ENCODE results near the gene TNFRSF1B.

The TNFRSF1B gene

DNA sequence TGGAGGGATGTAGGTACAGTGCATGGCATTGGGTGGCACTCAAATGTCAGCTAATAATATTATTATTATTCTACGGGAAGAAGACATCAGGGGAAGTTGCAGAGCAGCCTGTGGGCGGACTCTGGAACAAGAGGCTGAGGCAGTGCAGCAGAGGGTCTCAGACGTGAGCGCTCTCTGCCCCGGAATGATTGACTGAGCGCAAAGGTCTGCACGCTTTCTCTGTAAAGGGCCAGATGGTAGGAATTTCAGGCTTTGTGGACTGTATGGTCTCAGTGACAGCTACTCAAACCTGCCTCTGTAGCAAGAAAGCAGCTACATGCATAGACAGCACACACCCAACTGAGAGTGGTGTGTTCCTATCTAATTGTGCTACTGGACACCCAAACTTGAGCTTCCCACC lies 33.4 kb downstream of the TNFRSF1B start:
- H3K27ac ChIP-seq (ENCODE audit: low read length): no peak overlapping the region
- H3K36me3 ChIP-seq (replicated peaks; ENCODE audit: insufficient read depth, low read length): no peaks in the 10 kb centered on the region
- no peaks in the 10 kb centered on the region for H3K27me3 ChIP-seq (replicated peaks; ENCODE audit: insufficient read depth, low read length)
- no peaks in the 10 kb centered on the region for H3F3A ChIP-seq (ENCODE audit: insufficient read depth, low read length)
- H3K9me3 ChIP-seq (replicated peaks; ENCODE audit: insufficient read depth, low read length): no peaks in the 10 kb centered on the region
- no peak overlapping the region for H3K9ac ChIP-seq (ENCODE audit: low read length)
- no peaks in the 10 kb centered on the region for H3K9me2 ChIP-seq (replicated peaks; ENCODE audit: insufficient read depth, low read length)
- TF ChIP-seq, protein P1, sequence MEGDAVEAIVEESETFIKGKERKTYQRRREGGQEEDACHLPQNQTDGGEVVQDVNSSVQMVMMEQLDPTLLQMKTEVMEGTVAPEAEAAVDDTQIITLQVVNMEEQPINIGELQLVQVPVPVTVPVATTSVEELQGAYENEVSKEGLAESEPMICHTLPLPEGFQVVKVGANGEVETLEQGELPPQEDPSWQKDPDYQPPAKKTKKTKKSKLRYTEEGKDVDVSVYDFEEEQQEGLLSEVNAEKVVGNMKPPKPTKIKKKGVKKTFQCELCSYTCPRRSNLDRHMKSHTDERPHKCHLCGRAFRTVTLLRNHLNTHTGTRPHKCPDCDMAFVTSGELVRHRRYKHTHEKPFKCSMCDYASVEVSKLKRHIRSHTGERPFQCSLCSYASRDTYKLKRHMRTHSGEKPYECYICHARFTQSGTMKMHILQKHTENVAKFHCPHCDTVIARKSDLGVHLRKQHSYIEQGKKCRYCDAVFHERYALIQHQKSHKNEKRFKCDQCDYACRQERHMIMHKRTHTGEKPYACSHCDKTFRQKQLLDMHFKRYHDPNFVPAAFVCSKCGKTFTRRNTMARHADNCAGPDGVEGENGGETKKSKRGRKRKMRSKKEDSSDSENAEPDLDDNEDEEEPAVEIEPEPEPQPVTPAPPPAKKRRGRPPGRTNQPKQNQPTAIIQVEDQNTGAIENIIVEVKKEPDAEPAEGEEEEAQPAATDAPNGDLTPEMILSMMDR (IDR thresholded peaks at IDR 0.05; ENCODE audit: low read length): no peak
- TF ChIP-seq EZH2 (optimal IDR thresholded peaks at IDR 0.05; ENCODE audit: low read depth, low read length): no peak
- no peak for TF ChIP-seq EZH2phosphoT487 (IDR thresholded peaks at IDR 0.05; ENCODE audit: low read length)
- H4K20me1 ChIP-seq (ENCODE audit: insufficient read depth, low read length): no peaks in the 10 kb centered on the region
- H3K4me2 ChIP-seq (ENCODE audit: low read depth, low read length): no peak overlapping the region
- no peaks in the 10 kb centered on the region for H3K79me2 ChIP-seq (ENCODE audit: low read length)
- no peak for DNase-seq
- H3K4me1 ChIP-seq (ENCODE audit: low read length): no peaks in the 10 kb centered on the region
- H3K4me3 ChIP-seq (ENCODE audit: low read length): no peak overlapping the region
- no peak overlapping the region for H2AFZ ChIP-seq (ENCODE audit: low read length)

DNA sequence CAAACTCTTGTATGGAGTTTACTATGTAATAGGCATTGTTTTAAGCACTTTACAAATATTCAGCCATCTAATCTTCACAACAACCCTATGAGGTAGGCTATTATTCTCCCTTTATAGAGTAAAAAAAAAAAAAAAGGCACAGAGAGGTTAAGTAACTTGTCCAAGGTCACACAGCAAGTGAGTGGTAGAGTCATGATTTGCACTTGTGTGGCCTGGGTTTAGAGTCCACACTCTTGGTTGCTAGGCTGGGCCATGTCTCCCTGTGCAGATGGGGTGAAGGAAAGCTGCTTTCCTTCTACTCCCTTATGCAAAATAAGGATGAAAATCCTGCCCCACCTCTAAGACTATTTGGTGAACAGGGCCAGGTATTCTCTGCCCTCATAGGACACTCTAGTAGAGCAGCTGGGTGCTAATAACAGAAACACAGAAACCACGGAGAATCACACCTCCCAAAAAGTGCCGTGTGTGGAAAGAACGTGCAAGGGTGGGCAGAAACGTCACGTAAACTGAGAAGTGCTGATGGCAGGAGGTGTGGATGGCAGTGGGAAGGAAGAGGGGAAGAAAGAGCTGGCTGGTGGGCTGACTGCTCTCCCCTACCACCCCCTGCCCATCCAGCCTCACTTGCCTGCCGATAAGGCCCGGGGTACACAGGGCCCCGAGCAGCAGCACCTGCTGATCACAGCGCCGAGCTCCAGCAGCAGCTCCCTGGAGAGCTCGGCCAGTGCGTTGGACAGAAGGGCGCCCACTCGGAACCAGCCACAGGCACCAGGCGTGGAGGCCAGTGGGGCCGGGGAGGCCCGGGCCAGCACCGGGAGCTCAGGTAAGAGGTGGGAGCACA lies 34.8 kb downstream of the TNFRSF1B start:
- Histone ChIP-seq H3K4me1 (ENCODE audit: low read length) (no peaks in the 10 kb centered on the region), H3K36me3 (replicated peaks; ENCODE audit: insufficient read depth, low read length) (no peaks in the 10 kb centered on the region), H3K27me3 (replicated peaks; ENCODE audit: insufficient read depth, low read length) (no peaks in the 10 kb centered on the region), H4K20me1 (ENCODE audit: insufficient read depth, low read length) (no peaks in the 10 kb centered on the region), H3K9me2 (replicated peaks; ENCODE audit: insufficient read depth, low read length) (no peaks in the 10 kb centered on the region), H3K4me3 (ENCODE audit: low read length) (no peak overlapping the region), H3F3A (ENCODE audit: insufficient read depth, low read length) (no peaks in the 10 kb centered on the region), H3K9me3 (replicated peaks; ENCODE audit: insufficient read depth, low read length) (no peaks in the 10 kb centered on the region), H3K9ac (ENCODE audit: low read length) (no peak overlapping the region), H3K4me2 (ENCODE audit: low read depth, low read length) (no peak overlapping the region), H3K79me2 (ENCODE audit: low read length) (no peaks in the 10 kb centered on the region), H3K27ac (ENCODE audit: low read length) (no peak overlapping the region), H2AFZ (ENCODE audit: low read length) (no peak overlapping the region)
- TF ChIP-seq, protein P1 (IDR thresholded peaks at IDR 0.05; ENCODE audit: low read length): no peak
- no peak for TF ChIP-seq EZH2 (optimal IDR thresholded peaks at IDR 0.05; ENCODE audit: low read depth, low read length)
- TF ChIP-seq EZH2phosphoT487 (IDR thresholded peaks at IDR 0.05; ENCODE audit: low read length): no peak
- no peak for DNase-seq

DNA sequence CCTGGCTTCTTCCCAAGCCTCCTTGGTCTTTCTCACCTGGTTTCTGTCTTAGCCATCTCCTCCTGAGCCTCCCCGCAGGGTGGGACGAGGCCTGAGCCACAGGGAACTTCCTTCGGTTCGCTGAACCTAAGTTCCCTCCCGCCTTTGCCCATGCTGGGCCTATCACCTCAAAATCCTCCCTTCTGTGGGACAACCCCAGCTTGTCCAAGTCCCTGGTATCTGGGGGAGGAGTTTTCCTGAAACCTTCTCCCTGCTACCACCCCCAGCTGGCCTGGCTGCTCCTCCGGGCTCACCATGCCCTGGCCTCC lies 35.4 kb downstream of the TNFRSF1B start:
- DNase-seq: no peak
- Histone ChIP-seq H3K9me2 (replicated peaks; ENCODE audit: insufficient read depth, low read length) (no peaks in the 10 kb centered on the region), H3K79me2 (ENCODE audit: low read length) (no peaks in the 10 kb centered on the region), H3K4me2 (ENCODE audit: low read depth, low read length) (no peak overlapping the region), H3K9ac (ENCODE audit: low read length) (no peak overlapping the region), H3K27ac (ENCODE audit: low read length) (no peak overlapping the region), H3K4me1 (ENCODE audit: low read length) (no peaks in the 10 kb centered on the region), H3K27me3 (replicated peaks; ENCODE audit: insufficient read depth, low read length) (no peaks in the 10 kb centered on the region), H3K9me3 (replicated peaks; ENCODE audit: insufficient read depth, low read length) (no peaks in the 10 kb centered on the region), H3K36me3 (replicated peaks; ENCODE audit: insufficient read depth, low read length) (no peaks in the 10 kb centered on the region), H3K4me3 (ENCODE audit: low read length) (no peak overlapping the region), H2AFZ (ENCODE audit: low read length) (no peak overlapping the region), H3F3A (ENCODE audit: insufficient read depth, low read length) (no peaks in the 10 kb centered on the region), H4K20me1 (ENCODE audit: insufficient read depth, low read length) (no peaks in the 10 kb centered on the region)
- TF ChIP-seq EZH2 (optimal IDR thresholded peaks at IDR 0.05; ENCODE audit: low read depth, low read length): no peak
- TF ChIP-seq EZH2phosphoT487 (IDR thresholded peaks at IDR 0.05; ENCODE audit: low read length): no peak
- TF ChIP-seq, protein P1 (IDR thresholded peaks at IDR 0.05; ENCODE audit: low read length): no peak
